Measurements from ENCODE around the gene FAM81B. TPM values are rescaled to one million over a fixed set of nuclear protein-coding genes. Genes with fewer than 3 reads are reported as not detected.

The FAM81B gene
- total and polyA plus RNA-seq, 2 of the 4 experiments (the other 2 are of a cell fraction) = not detected

- ChIA-PET POLR2A (ENCODE audit: unreplicated experiment) (no interaction called here), CTCF (no interaction called here)
- H3K18ac ChIP-seq (ENCODE audit: low read depth, low read length) = no peak overlapping the region
- H3K23ac ChIP-seq (ENCODE audit: low read depth, low read length) = no peak overlapping the region
- no peak overlapping the region for H3K14ac ChIP-seq (replicated peaks; ENCODE audit: low read depth, low read length)
- H3K56ac ChIP-seq (ENCODE audit: extremely low read depth, insufficient read depth, low read length) = no peak overlapping the region
- H4K20me1 ChIP-seq (ENCODE audit: insufficient read depth, low read length) = no peaks in the 10 kb centered on the region
- no peak overlapping the region for H3K27ac ChIP-seq (ENCODE audit: insufficient read depth, low read length)
- DNase-seq (no peak), ATAC-seq (ENCODE audit: low read depth) (no peak)
- no CpG with 5 or more reads among the region's 1 CpG for WGBS, 2 experiments (ENCODE audit: extremely low coverage in 2 of 2, insufficient read length in 1 of 2)
- no peaks in the 10 kb centered on the region for H3K9me1 ChIP-seq (ENCODE audit: insufficient read depth, low read length)
- no peak overlapping the region for H3K4me2 ChIP-seq (ENCODE audit: low read depth, low read length)
- dilution Hi-C loops (cut with HindIII; ENCODE audit: low sequenced_read_pairs, unreplicated experiment) = no loop called here
- no peak overlapping the region for H2BK15ac ChIP-seq (ENCODE audit: low read depth, low read length)
- no peak overlapping the region for H2BK20ac ChIP-seq (ENCODE audit: low read depth, low read length)
- TF ChIP-seq RCOR1 (IDR thresholded peaks at IDR 0.05; ENCODE audit: insufficient replicate concordance, low read length) (no peak), MXI1 (IDR thresholded peaks at IDR 0.05; ENCODE audit: borderline replicate concordance, low read depth, low read length) (no peak), RAD21 (IDR thresholded peaks at IDR 0.05; ENCODE audit: low read length) (no peak), SMC3 (IDR thresholded peaks at IDR 0.05; ENCODE audit: low read depth, low read length) (no peak), MAFK (IDR thresholded peaks at IDR 0.05; ENCODE audit: low read depth, low read length) (no peak), NFE2L2 (IDR thresholded peaks at IDR 0.05; ENCODE audit: low read depth, low read length) (no peak), CEBPB (IDR thresholded peaks at IDR 0.05; ENCODE audit: low read depth, low read length) (no peak), RFX5 (IDR thresholded peaks at IDR 0.05; ENCODE audit: low read depth, low read length) (no peak), FOS (IDR thresholded peaks at IDR 0.05; ENCODE audit: low read depth, low read length) (no peak), CHD1 (IDR thresholded peaks at IDR 0.05; ENCODE audit: low read depth, low read length) (no peak), USF2 (IDR thresholded peaks at IDR 0.05; ENCODE audit: low read depth, low read length) (no peak), MAZ (IDR thresholded peaks at IDR 0.05; ENCODE audit: borderline replicate concordance, low read depth, low read length) (no peak), ELK1 (IDR thresholded peaks at IDR 0.05; ENCODE audit: borderline replicate concordance, low read depth, low read length) (no peak)
- no peak overlapping the region for H3K4me3 ChIP-seq (ENCODE audit: insufficient read depth, low read depth, low read length)
- no peaks in the 10 kb centered on the region for H3K9me3 ChIP-seq (ENCODE audit: control insufficient read depth, insufficient read depth, low read length)
- no peak overlapping the region for H4K5ac ChIP-seq (ENCODE audit: low read depth, low read length)
- no peak overlapping the region for H2AFZ ChIP-seq (replicated peaks; ENCODE audit: low read length, poor library complexity)
- no peak overlapping the region for H3K4ac ChIP-seq (ENCODE audit: low read depth, low read length)
- no TSS peak for BruUV-seq (replicated peaks)
- no peak overlapping the region for H2AK9ac ChIP-seq (replicated peaks; ENCODE audit: low read depth, low read length, poor library complexity)
- in situ Hi-C loops (cut with MboI; ENCODE audit: low sequenced_read_pairs) = no loop called here
- H3K4me1 ChIP-seq (ENCODE audit: control insufficient read depth, insufficient read depth, low read length) = no peaks in the 10 kb centered on the region
- intact Hi-C loops (cut with micrococcal nuclease) = no loop called here
- H2AK5ac ChIP-seq (ENCODE audit: low read depth, low read length) = no peak overlapping the region
- no peaks in the 10 kb centered on the region for H3K36me3 ChIP-seq (ENCODE audit: control insufficient read depth, insufficient read depth, low read length)
- no peak overlapping the region for H3K9ac ChIP-seq (ENCODE audit: low read depth, low read length)
- H3K79me1 ChIP-seq (ENCODE audit: low read depth in 1 of 2, low read length in 2 of 2) = no peaks in the 10 kb centered on the region
- H4K8ac ChIP-seq (ENCODE audit: low read depth in 2 of 2, low read length in 2 of 2) = no peak overlapping the region
- H2BK5ac ChIP-seq (ENCODE audit: low read depth, low read length, poor library complexity, severe bottlenecking) = no peak overlapping the region
- H4K91ac ChIP-seq (ENCODE audit: insufficient read depth, low read depth, low read length) = no peak overlapping the region
- H2BK120ac ChIP-seq (ENCODE audit: low read depth, low read length) = no peak overlapping the region
- H3K27me3 ChIP-seq (ENCODE audit: control insufficient read depth, insufficient read depth, low read length) = peaks cover 4% of the 10 kb centered on the region; the same call in 1 of the 2 replicates
These were observed 33.4 kb downstream of the FAM81B start for GRCh38 chr5:95424526-95424925.

All from IMR-90 (cell line).